Breast epithelium (tissue), 3 donors: Measurements from ENCODE around the gene OPCML.

ENCODE experiments used
- POLR2A ChIP-seq: fragments of 450-650 bp; IDR thresholded peaks from one replicate; pipeline ENCODE4 v1.6.1; 2016; ENCODE audit warnings: antibody characterized with exemption, mild to moderate bottlenecking, moderate library complexity
- POLR2AphosphoS5 ChIP-seq, 3 donors: sonication (generic); formaldehyde crosslinking; IDR thresholded peaks; one replicate each; pipeline ENCODE4 v1.6.1; 2017; ENCODE audit warnings: antibody characterized with exemption in 3 of 3
- TF ChIP-seq, protein P1 (sequence below), 3 donors: fragments of 450-650 bp; IDR thresholded peaks; one replicate each; pipeline ENCODE4 v1.5.1; 2016 to 2017; ENCODE audit warnings: antibody characterized with exemption in 3 of 3, mild to moderate bottlenecking in 3 of 3, moderate library complexity in 3 of 3

DNA sequence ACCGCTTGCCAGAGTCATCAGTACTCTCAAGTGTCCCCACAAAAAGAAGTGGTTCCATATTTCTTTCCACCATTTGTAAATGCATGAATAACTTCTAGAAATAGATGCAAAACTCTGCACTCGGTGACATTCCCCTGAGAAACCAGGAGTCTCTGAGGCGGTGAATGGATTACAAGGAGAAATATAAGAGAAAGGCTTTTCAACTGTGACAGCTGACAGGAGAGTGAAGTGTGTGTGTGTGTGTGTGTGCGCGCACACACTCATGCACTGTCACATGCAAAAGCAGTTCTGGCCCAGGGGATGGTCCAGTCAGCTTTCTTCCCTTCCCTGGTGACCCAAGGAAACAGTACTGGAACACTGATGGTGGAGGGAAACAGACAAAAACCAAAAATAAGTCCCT is 710.0 kb downstream of the OPCML start:
- TF ChIP-seq, protein P1, sequence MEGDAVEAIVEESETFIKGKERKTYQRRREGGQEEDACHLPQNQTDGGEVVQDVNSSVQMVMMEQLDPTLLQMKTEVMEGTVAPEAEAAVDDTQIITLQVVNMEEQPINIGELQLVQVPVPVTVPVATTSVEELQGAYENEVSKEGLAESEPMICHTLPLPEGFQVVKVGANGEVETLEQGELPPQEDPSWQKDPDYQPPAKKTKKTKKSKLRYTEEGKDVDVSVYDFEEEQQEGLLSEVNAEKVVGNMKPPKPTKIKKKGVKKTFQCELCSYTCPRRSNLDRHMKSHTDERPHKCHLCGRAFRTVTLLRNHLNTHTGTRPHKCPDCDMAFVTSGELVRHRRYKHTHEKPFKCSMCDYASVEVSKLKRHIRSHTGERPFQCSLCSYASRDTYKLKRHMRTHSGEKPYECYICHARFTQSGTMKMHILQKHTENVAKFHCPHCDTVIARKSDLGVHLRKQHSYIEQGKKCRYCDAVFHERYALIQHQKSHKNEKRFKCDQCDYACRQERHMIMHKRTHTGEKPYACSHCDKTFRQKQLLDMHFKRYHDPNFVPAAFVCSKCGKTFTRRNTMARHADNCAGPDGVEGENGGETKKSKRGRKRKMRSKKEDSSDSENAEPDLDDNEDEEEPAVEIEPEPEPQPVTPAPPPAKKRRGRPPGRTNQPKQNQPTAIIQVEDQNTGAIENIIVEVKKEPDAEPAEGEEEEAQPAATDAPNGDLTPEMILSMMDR (IDR thresholded peaks at IDR 0.05), result no peak
- TF ChIP-seq POLR2A, result no peak
- TF ChIP-seq POLR2AphosphoS5 (IDR thresholded peaks at IDR 0.05), result no peak
